ENCODE results near the gene ASB1. TPM values are rescaled to one million over a fixed set of nuclear protein-coding genes. Genes with fewer than 3 reads are reported as not detected.

ASB1 gene
- total and polyA plus RNA-seq, 2 of the 13 experiments (the other 11 are each of a cell fraction or from before 2014, with no cell fraction given), result 48.6 to 49.2 TPM

DNA sequence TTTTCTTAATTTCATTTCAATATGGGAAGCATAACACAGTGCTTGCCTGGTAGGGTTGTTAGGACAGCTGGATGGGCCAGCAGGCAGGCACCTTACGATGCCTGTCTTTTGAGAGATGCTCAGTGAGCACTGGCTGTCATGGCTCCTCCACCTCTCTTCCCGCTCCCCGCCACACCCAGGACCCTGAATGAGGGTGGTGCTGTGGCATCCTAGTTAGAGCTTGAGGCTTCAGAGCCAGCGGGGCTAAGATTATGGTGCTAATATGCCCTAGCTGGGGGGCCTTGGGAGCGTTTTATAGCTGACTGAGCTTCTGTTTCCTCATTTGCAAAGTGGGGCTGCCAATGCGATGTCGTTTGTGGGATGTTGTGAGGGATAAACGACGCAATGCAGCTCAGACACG lies 37.7 kb downstream of the ASB1 start (continued):
- TF ChIP-seq ZNF775 (CRISPR knock-in tag; IDR thresholded peaks at IDR 0.05; ENCODE audit: borderline replicate concordance) (no peak), ZNF720 (CRISPR knock-in tag; IDR thresholded peaks at IDR 0.05) (no peak), ONECUT2 (CRISPR knock-in tag; IDR thresholded peaks at IDR 0.05) (no peak), ZNF850 (CRISPR knock-in tag; conservative IDR thresholded peaks at IDR 0.05) (no peak), RAD51 (IDR thresholded peaks at IDR 0.05; ENCODE audit: borderline replicate concordance) (no peak)
- TF ChIP-seq, protein P1, sequence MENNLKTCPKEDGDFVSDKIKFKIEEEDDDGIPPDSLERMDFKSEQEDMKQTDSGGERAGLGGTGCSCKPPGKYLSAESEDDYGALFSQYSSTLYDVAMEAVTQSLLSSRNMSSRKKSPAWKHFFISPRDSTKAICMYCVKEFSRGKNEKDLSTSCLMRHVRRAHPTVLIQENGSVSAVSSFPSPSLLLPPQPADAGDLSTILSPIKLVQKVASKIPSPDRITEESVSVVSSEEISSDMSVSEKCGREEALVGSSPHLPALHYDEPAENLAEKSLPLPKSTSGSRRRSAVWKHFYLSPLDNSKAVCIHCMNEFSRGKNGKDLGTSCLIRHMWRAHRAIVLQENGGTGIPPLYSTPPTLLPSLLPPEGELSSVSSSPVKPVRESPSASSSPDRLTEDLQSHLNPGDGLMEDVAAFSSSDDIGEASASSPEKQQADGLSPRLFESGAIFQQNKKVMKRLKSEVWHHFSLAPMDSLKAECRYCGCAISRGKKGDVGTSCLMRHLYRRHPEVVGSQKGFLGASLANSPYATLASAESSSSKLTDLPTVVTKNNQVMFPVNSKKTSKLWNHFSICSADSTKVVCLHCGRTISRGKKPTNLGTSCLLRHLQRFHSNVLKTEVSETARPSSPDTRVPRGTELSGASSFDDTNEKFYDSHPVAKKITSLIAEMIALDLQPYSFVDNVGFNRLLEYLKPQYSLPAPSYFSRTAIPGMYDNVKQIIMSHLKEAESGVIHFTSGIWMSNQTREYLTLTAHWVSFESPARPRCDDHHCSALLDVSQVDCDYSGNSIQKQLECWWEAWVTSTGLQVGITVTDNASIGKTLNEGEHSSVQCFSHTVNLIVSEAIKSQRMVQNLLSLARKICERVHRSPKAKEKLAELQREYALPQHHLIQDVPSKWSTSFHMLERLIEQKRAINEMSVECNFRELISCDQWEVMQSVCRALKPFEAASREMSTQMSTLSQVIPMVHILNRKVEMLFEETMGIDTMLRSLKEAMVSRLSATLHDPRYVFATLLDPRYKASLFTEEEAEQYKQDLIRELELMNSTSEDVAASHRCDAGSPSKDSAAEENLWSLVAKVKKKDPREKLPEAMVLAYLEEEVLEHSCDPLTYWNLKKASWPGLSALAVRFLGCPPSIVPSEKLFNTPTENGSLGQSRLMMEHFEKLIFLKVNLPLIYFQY (CRISPR knock-in tag; IDR thresholded peaks at IDR 0.05; ENCODE audit: borderline replicate concordance), result no peak

DNA sequence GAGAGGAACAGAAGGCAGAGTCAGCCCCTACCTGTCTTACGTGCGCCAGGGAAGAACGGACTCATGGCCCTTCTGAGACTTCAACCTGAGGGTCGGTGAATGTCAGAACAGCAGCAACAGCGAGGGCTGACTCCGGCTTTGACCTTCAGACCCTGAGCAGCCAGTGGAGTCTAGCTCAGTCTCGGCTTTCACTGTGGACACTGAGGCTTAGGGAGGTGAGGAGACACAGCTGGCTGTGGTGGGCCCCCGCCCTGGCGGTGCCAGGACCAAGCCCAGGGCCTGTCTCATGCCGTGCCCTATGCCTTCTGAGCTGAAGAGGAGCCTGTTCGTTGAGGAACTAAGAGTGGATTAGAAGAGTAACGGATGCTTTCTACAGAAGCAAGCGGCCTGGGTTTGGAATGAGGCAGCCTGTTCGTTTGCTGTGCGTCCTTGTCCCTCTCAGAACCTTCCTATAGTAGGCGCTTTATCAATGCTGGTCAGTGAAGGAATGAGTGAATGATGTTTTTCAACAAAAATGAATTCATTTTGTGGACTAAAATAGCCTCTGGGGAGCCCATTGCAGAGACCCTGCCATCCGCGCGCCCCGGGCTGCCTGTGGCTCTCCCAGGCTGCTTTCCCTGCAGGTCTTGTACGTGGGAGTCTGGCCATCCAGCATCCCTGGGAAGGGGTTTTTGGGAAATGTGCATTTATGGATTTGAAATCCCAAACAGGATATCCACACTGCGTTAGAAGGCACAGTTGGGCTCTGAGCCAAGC lies 38.9 kb downstream of the ASB1 start:
- WGBS (ENCODE audit: low lambda C conversion rate), result 73% methylated on average over 20 of the region's 22 CpGs
- Histone ChIP-seq H4K20me1 (ENCODE audit: insufficient read depth, low read length) (no peaks in the 10 kb centered on the region), H3K27me3 (ENCODE audit: control insufficient read depth in 1 of 2, insufficient read depth in 2 of 2, low read length in 2 of 2) (no peaks in the 10 kb centered on the region), H3K79me2 (ENCODE audit: insufficient read depth, low read length) (no peaks in the 10 kb centered on the region), H3K4me3 (replicated peaks in 1 of 3; ENCODE audit: insufficient read depth in 1 of 3, low read depth in 2 of 3, low read length in 3 of 3) (no peak overlapping the region), H3K4me2 (ENCODE audit: low read depth, low read length) (peak overlapping the region; percentile 26), H3K36me3 (replicated peaks in 1 of 2; ENCODE audit: control insufficient read depth in 1 of 2, insufficient read depth in 2 of 2, low read length in 2 of 2) (no peaks in the 10 kb centered on the region), H3K9ac (ENCODE audit: insufficient read depth, low read depth, low read length) (no peak overlapping the region), H3K4me1 (ENCODE audit: insufficient read depth, low read length) (peaks cover 30% of the 10 kb centered on the region), H2AFZ (ENCODE audit: low read length) (no peak overlapping the region), H3K9me3 (ENCODE audit: low read length) (no peaks in the 10 kb centered on the region), H3K27ac (ENCODE audit: extremely low read length, insufficient read depth, low read length) (no peak overlapping the region)
- CTCF ChIA-PET (ENCODE audit: low intra/inter-chr PET ratio, low total read pairs), result no interaction called here
- intact Hi-C loops (cut with micrococcal nuclease; ENCODE audit: unreplicated experiment), result loop anchor here (5.0 kb wide), 1 partner anchor 97 kb away; no protein-coding TSS in a partner anchor
- BruUV-seq (replicated peaks), result no TSS peak
- POLR2A ChIA-PET, result no interaction called here
- DNase-seq (ENCODE audit: low spot score) (no peak), FAIRE-seq (no peak), ATAC-seq (peak; percentile 70)
- in situ Hi-C loops (cut with HindIII; ENCODE audit: extremely low pct_ligation_motif_present, low pct_unique_long_range_greater_than_20kb), result no loop called here
- TF ChIP-seq KDM5B (CRISPR knock-in tag; IDR thresholded peaks at IDR 0.05; ENCODE audit: borderline replicate concordance), result 0 out of 2 replicates have a peak, but pooled peaks have one; percentile 20
- no peak for TF ChIP-seq ZNF282 (IDR thresholded peaks at IDR 0.05; ENCODE audit: partially characterized antibody)
- TF ChIP-seq JUND (CRISPR knock-in tag; IDR thresholded peaks at IDR 0.05), result no peak
- no peak for TF ChIP-seq ZSCAN29 (CRISPR knock-in tag; conservative IDR thresholded peaks at IDR 0.05)
- peak; percentile 29; the same call in 1 of the 2 replicates for TF ChIP-seq ZNF598 (CRISPR knock-in tag; IDR thresholded peaks at IDR 0.05; ENCODE audit: borderline replicate concordance)
- no peak for TF ChIP-seq TGIF2 (CRISPR knock-in tag; IDR thresholded peaks at IDR 0.05)
- no peak for TF ChIP-seq SALL2 (CRISPR knock-in tag; IDR thresholded peaks at IDR 0.05)
- TF ChIP-seq ZNF101 (CRISPR knock-in tag; IDR thresholded peaks at IDR 0.05; ENCODE audit: borderline replicate concordance, low read depth), result no peak
- TF ChIP-seq ZNF430 (CRISPR knock-in tag; IDR thresholded peaks at IDR 0.05), result no peak
- no peak for TF ChIP-seq PAWR (CRISPR knock-in tag; IDR thresholded peaks at IDR 0.05; ENCODE audit: borderline replicate concordance)
- TF ChIP-seq, protein P2, sequence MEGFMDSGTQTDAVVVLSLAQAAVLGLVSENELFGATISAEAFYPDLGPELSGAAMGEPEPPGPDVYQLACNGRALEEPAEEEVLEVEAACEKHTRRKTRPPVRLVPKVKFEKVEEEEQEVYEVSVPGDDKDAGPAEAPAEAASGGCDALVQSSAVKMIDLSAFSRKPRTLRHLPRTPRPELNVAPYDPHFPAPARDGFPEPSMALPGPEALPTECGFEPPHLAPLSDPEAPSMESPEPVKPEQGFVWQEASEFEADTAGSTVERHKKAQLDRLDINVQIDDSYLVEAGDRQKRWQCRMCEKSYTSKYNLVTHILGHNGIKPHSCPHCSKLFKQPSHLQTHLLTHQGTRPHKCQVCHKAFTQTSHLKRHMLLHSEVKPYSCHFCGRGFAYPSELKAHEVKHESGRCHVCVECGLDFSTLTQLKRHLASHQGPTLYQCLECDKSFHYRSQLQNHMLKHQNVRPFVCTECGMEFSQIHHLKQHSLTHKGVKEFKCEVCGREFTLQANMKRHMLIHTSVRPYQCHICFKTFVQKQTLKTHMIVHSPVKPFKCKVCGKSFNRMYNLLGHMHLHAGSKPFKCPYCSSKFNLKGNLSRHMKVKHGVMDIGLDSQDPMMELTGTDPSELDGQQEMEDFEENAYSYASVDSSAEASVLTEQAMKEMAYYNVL (CRISPR knock-in tag; IDR thresholded peaks at IDR 0.05; ENCODE audit: borderline replicate concordance), result no peak
- no peak for TF ChIP-seq MYNN (CRISPR knock-in tag; IDR thresholded peaks at IDR 0.05; ENCODE audit: low read depth)

Measured in HepG2 (cell line).